ENCODE results near the gene SCMH1. TPM values are rescaled to one million over a fixed set of nuclear protein-coding genes. Genes with fewer than 3 reads are reported as not detected.

Gene SCMH1
- total RNA-seq, 2 donors from 2014 or later, result 16.4 to 18.3 TPM

GRCh38 chr1:41020654-41021053 is 221.5 kb downstream of the SCMH1 start:
- Histone ChIP-seq H3K4me3 (ENCODE audit: low read length) (no peak overlapping the region), H3K36me3 (ENCODE audit: control insufficient read depth, insufficient read depth, low read length) (peaks cover 10% of the 10 kb centered on the region), H3K4me1 (ENCODE audit: control insufficient read depth, insufficient read depth, low read length) (no peaks in the 10 kb centered on the region), H3K9me3 (ENCODE audit: control insufficient read depth, low read length) (no peaks in the 10 kb centered on the region), H3K27me3 (ENCODE audit: control insufficient read depth, insufficient read depth, low read length, poor library complexity, severe bottlenecking) (no peaks in the 10 kb centered on the region), H3K27ac (ENCODE audit: low read depth, low read length) (peak overlapping the region; percentile 29), H3K9ac (ENCODE audit: extremely low read depth, low read length, poor library complexity, severe bottlenecking) (no peak overlapping the region)
- TF ChIP-seq CTCF (conservative IDR thresholded peaks at IDR 0.05), result no peak
- Mint-ChIP-seq H3K27me3 (ENCODE audit: insufficient read depth) (peaks cover 2% of the 10 kb centered on the region), H3K9me3 (no peaks in the 10 kb centered on the region), H3K27ac (no peak overlapping the region), H3K4me1 (no peaks in the 10 kb centered on the region), H3K4me3 (no peak overlapping the region), H3K36me3 (ENCODE audit: low read depth) (peaks cover 22% of the 10 kb centered on the region)
- no peak for DNase-seq
- WGBS, 2 experiments (ENCODE audit: insufficient coverage in 1 of 2, insufficient read length in 1 of 2), result 84 to 100% methylated on average over 1 to 3 of the region's 3 CpGs

GRCh38 chr1:41020109-41020576 is 222.0 kb downstream of the SCMH1 start:
- Histone ChIP-seq H3K27me3 (ENCODE audit: control insufficient read depth, insufficient read depth, low read length, poor library complexity, severe bottlenecking) (no peaks in the 10 kb centered on the region), H3K4me1 (ENCODE audit: control insufficient read depth, insufficient read depth, low read length) (no peaks in the 10 kb centered on the region), H3K27ac (ENCODE audit: low read depth, low read length) (no peak overlapping the region), H3K9ac (ENCODE audit: extremely low read depth, low read length, poor library complexity, severe bottlenecking) (no peak overlapping the region), H3K36me3 (ENCODE audit: control insufficient read depth, insufficient read depth, low read length) (peaks cover 13% of the 10 kb centered on the region), H3K9me3 (ENCODE audit: control insufficient read depth, low read length) (no peaks in the 10 kb centered on the region), H3K4me3 (ENCODE audit: low read length) (no peak overlapping the region)
- H3K27me3 Mint-ChIP-seq (ENCODE audit: insufficient read depth), result peaks cover 2% of the 10 kb centered on the region
- no peaks in the 10 kb centered on the region for H3K4me1 Mint-ChIP-seq
- no peak overlapping the region for H3K27ac Mint-ChIP-seq
- H3K9me3 Mint-ChIP-seq, result no peaks in the 10 kb centered on the region
- no peak for TF ChIP-seq CTCF (conservative IDR thresholded peaks at IDR 0.05)
- peaks cover 22% of the 10 kb centered on the region for H3K36me3 Mint-ChIP-seq (ENCODE audit: low read depth)
- no peak overlapping the region for H3K4me3 Mint-ChIP-seq
- no peak for DNase-seq
- WGBS, 2 experiments (ENCODE audit: insufficient coverage in 1 of 2, insufficient read length in 1 of 2), result 93 to 96% methylated on average over 6 to 17 of the region's 17 CpGs

- peak overlapping the region; percentile 47 for H3K27ac ChIP-seq (ENCODE audit: low read depth, low read length)
- Mint-ChIP-seq H3K27me3 (ENCODE audit: insufficient read depth) (peaks cover 2% of the 10 kb centered on the region), H3K4me3 (no peak overlapping the region), H3K9me3 (no peaks in the 10 kb centered on the region), H3K4me1 (no peaks in the 10 kb centered on the region), H3K36me3 (ENCODE audit: low read depth) (peaks cover 30% of the 10 kb centered on the region), H3K27ac (no peak overlapping the region)
- WGBS, 2 experiments (ENCODE audit: insufficient coverage in 1 of 2, insufficient read length in 1 of 2), result 86 to 95% methylated on average over 2 of the region's 2 CpGs
- H3K4me1 ChIP-seq (ENCODE audit: control insufficient read depth, insufficient read depth, low read length), result no peaks in the 10 kb centered on the region
- no peaks in the 10 kb centered on the region for H3K9me3 ChIP-seq (ENCODE audit: control insufficient read depth, low read length)
- peaks cover 20% of the 10 kb centered on the region for H3K36me3 ChIP-seq (ENCODE audit: control insufficient read depth, insufficient read depth, low read length)
- TF ChIP-seq CTCF (conservative IDR thresholded peaks at IDR 0.05), result no peak
- H3K4me3 ChIP-seq (ENCODE audit: low read length), result no peak overlapping the region
- DNase-seq, result no peak
- H3K27me3 ChIP-seq (ENCODE audit: control insufficient read depth, insufficient read depth, low read length, poor library complexity, severe bottlenecking), result no peaks in the 10 kb centered on the region
- no peak overlapping the region for H3K9ac ChIP-seq (ENCODE audit: extremely low read depth, low read length, poor library complexity, severe bottlenecking)
These were observed 222.8 kb downstream of the SCMH1 start for GRCh38 chr1:41019353-41019745.
